H9 (cell line): ENCODE data around the gene TMC2. TPM values are rescaled to one million over a fixed set of nuclear protein-coding genes. Genes with fewer than 3 reads are reported as not detected.

ENCODE experiments used
- DNase-seq: peaks from one replicate; pipeline ENCODE4 v3.0.0-alpha.2; 2017
- H2AFZ ChIP-seq: one replicate; pipeline ENCODE4 v1.6.1; 2013; ENCODE audit warnings: mild to moderate bottlenecking, low read length, control low read depth, moderate library complexity
- H2AK5ac ChIP-seq: 2 replicates; pipeline ENCODE4 v1.6.1; 2013; ENCODE audit warnings: low read length, control low read depth, mixed read lengths; ENCODE audit not compliant: insufficient read length
- H2BK120ac ChIP-seq: one replicate; pipeline ENCODE4 v1.6.1; 2013; ENCODE audit warnings: low read depth, mild to moderate bottlenecking, low read length, control low read depth, inconsistent platforms; ENCODE audit not compliant: poor library complexity, severe bottlenecking
- H2BK12ac ChIP-seq: 2 replicates; pipeline ENCODE4 v1.6.1; 2013; ENCODE audit warnings: low read length, control low read depth, mixed read lengths, low read depth; ENCODE audit not compliant: insufficient read length
- H2BK15ac ChIP-seq: 2 replicates; pipeline ENCODE4 v1.6.1; 2013; ENCODE audit warnings: low read depth, low read length, control low read depth
- H2BK20ac ChIP-seq: one replicate; pipeline ENCODE4 v1.6.1; 2013; ENCODE audit warnings: low read depth, mild to moderate bottlenecking, low read length, control low read depth, inconsistent platforms; ENCODE audit not compliant: poor library complexity, severe bottlenecking
- H2BK5ac ChIP-seq: 2 replicates; pipeline ENCODE4 v1.6.1; 2013; ENCODE audit warnings: low read length, control low read depth, mixed read lengths; ENCODE audit not compliant: insufficient read length
- H3K14ac ChIP-seq: 2 replicates; pipeline ENCODE4 v1.6.1; 2013; ENCODE audit warnings: low read length, control low read depth; ENCODE audit not compliant: insufficient read depth
- H3K18ac ChIP-seq: 2 replicates; pipeline ENCODE4 v1.6.1; 2013; ENCODE audit warnings: low read depth, mild to moderate bottlenecking, mixed read lengths, low read length, control low read depth; ENCODE audit not compliant: insufficient read length
- H3K23ac ChIP-seq: 2 replicates; pipeline ENCODE4 v1.6.1; 2013; ENCODE audit warnings: low read length, control low read depth, mixed read lengths, low read depth; ENCODE audit not compliant: insufficient read length
- H3K23me2 ChIP-seq: 2 replicates; pipeline ENCODE4 v1.6.1; 2013; ENCODE audit warnings: low read depth, mild to moderate bottlenecking, mixed read lengths, low read length, control low read depth; ENCODE audit not compliant: insufficient read length, poor library complexity, severe bottlenecking
- H3K27ac ChIP-seq: 2 replicates; pipeline ENCODE4 v1.5.1; 2013; ENCODE audit warnings: low read length, control low read depth, mixed read lengths, low read depth; ENCODE audit not compliant: insufficient read length
- H3K27me3 ChIP-seq: 2 replicates; pipeline ENCODE4 v1.6.1; 2013; ENCODE audit warnings: low read length, control low read depth, inconsistent platforms; ENCODE audit not compliant: insufficient read depth
- H3K4ac ChIP-seq: 2 replicates; pipeline ENCODE4 v1.6.1; 2013; ENCODE audit warnings: low read depth, mild to moderate bottlenecking, control low read depth, inconsistent platforms, low read length, moderate library complexity
- H3K4me1 ChIP-seq: 2 replicates; pipeline ENCODE4 v1.6.1; 2013; ENCODE audit warnings: low read length, control low read depth, inconsistent platforms; ENCODE audit not compliant: insufficient read depth
- H3K4me2 ChIP-seq: 2 replicates; pipeline ENCODE4 v1.6.1; 2013; ENCODE audit warnings: low read length, control low read depth, mixed read lengths; ENCODE audit not compliant: insufficient read length, insufficient read depth
- H3K56ac ChIP-seq: 2 replicates; pipeline ENCODE4 v1.6.1; 2013; ENCODE audit warnings: low read depth, mild to moderate bottlenecking, mixed read lengths, low read length, control low read depth; ENCODE audit not compliant: insufficient read length
- H3K79me1 ChIP-seq: 2 replicates; pipeline ENCODE4 v1.6.1; 2013; ENCODE audit warnings: low read depth, mild to moderate bottlenecking, moderate library complexity, low read length, control low read depth, inconsistent platforms; ENCODE audit not compliant: insufficient read depth, poor library complexity, severe bottlenecking
- H3K79me2 ChIP-seq: 2 replicates; pipeline ENCODE4 v1.6.1; 2013; ENCODE audit warnings: low read length, control low read depth, inconsistent platforms; ENCODE audit not compliant: insufficient read depth
- H3K9ac ChIP-seq: 2 replicates; pipeline ENCODE4 v1.6.1; 2013; ENCODE audit warnings: low read length, control low read depth, mixed read lengths; ENCODE audit not compliant: insufficient read length; ENCODE audit errors: extremely low read depth
- H3K9me3 ChIP-seq: one replicate; pipeline ENCODE4 v1.6.1; 2013; ENCODE audit warnings: low read depth, low read length, inconsistent platforms; ENCODE audit not compliant: control insufficient read depth
- H3T11ph ChIP-seq: one replicate; pipeline ENCODE4 v1.6.1; 2013; ENCODE audit warnings: mild to moderate bottlenecking, low read length, control low read depth, inconsistent platforms
- H4K20me1 ChIP-seq: one replicate; pipeline ENCODE4 v1.6.1; 2013; ENCODE audit not compliant: control insufficient read depth, insufficient read length, insufficient read depth
- H4K5ac ChIP-seq: 2 replicates; pipeline ENCODE4 v1.6.1; 2013; ENCODE audit warnings: low read depth, mild to moderate bottlenecking, mixed read lengths, low read length, control low read depth; ENCODE audit not compliant: insufficient read length
- H4K8ac ChIP-seq: replicated peaks from 2 replicates; pipeline ENCODE4 v1.6.1; 2013; ENCODE audit warnings: low read length, control low read depth, mixed read lengths, low read depth; ENCODE audit not compliant: insufficient read length
- H4K91ac ChIP-seq: 2 replicates; pipeline ENCODE4 v1.6.1; 2013; ENCODE audit warnings: low read depth, mild to moderate bottlenecking, moderate library complexity, mixed read lengths, low read length, control low read depth; ENCODE audit not compliant: insufficient read length
- H3K27ac Mint-ChIP-seq, 3 experiments: 2 replicates in 2 of 3; 3 replicates in 1 of 3; pipeline ENCODE4 v1.8.0; 2020 to 2021; ENCODE audit warnings: mixed read lengths in 3 of 3, mild to moderate bottlenecking in 1 of 3, moderate library complexity in 1 of 3
- H3K27me3 Mint-ChIP-seq: 2 replicates; pipeline ENCODE4 v1.8.0; 2021; ENCODE audit warnings: low read depth, mild to moderate bottlenecking, moderate library complexity, mixed read lengths
- H3K36me3 Mint-ChIP-seq, 3 experiments: 2 replicates in 2 of 3; 3 replicates in 1 of 3; pipeline ENCODE4 v1.8.0; 2020 to 2021; ENCODE audit warnings: low read depth in 3 of 3, mixed read lengths in 3 of 3; ENCODE audit not compliant: insufficient read depth in 1 of 3
- H3K4me1 Mint-ChIP-seq, 2 experiments: 2 replicates each; pipeline ENCODE4 v1.8.0; 2020; ENCODE audit warnings: mixed read lengths in 2 of 2
- H3K4me3 Mint-ChIP-seq, 2 experiments: 2 replicates in 1 of 2; 3 replicates in 1 of 2; pipeline ENCODE4 v1.8.0; 2020 to 2021; ENCODE audit warnings: mild to moderate bottlenecking in 2 of 2, mixed read lengths in 2 of 2, moderate library complexity in 1 of 2
- H3K9me3 Mint-ChIP-seq, 2 experiments: 2 replicates in 1 of 2; 3 replicates in 1 of 2; pipeline ENCODE4 v1.8.0; 2020; ENCODE audit warnings: mild to moderate bottlenecking in 2 of 2, mixed read lengths in 2 of 2, moderate library complexity in 1 of 2
- CTCF ChIP-seq: fragments of 200-600 bp; sonication (generic); conservative IDR thresholded peaks from 3 replicates; pipeline ENCODE4 v1.8.0; 2021; ENCODE audit warnings: antibody characterized with exemption, mild to moderate bottlenecking
- WGBS: extraction: QIAGEN DNeasy Blood & Tissue Kit; methylation state at CpG from one replicate; pipeline ENCODE4 v1.1.7; 2013; ENCODE audit warnings: missing lambda C conversion rate, low lambda C conversion rate, mixed read lengths; ENCODE audit not compliant: insufficient read length; ENCODE audit errors: extremely low coverage; 5-methylcytosine and 5-hydroxymethylcytosine counted together
- total RNA-seq: library from RNA; stranded (reverse); gene quantifications from 2 replicates; pipeline ENCODE4 v1.2.1, GENCODE V29; 2021

The TMC2 gene
- total RNA-seq, 1 experiment from 2014 or later, result not detected

DNA sequence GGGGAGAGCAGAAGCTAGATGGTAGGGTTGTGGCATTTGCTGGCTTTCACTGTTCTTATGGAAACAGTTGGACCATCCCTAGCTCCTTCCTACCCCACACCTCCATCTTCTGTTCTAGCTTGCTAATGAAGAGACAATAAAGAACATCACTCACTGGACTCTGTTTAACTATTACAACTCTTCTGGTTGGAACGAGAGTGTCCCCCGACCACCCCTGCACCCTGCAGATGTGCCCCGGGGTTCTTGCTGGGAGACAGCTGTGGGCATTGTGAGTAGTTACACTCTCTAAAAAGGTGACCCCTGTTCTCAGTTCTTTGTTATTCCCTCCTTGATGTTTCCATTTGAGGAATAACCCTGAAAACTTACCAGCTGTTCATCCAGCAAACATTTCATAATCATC lies 75.7 kb downstream of the TMC2 start:
- Histone ChIP-seq H3K23ac (no peak overlapping the region), H2AK5ac (no peak overlapping the region), H2BK12ac (no peak overlapping the region), H3K27ac (no peak overlapping the region), H3K18ac (no peak overlapping the region), H3K9ac (no peak overlapping the region), H2BK15ac (no peak overlapping the region), H3K79me1 (no peaks in the 10 kb centered on the region), H2BK5ac (no peak overlapping the region), H3T11ph (no peak overlapping the region), H2BK120ac (no peak overlapping the region), H3K4ac (no peak overlapping the region), H4K8ac (no peak overlapping the region), H3K27me3 (no peaks in the 10 kb centered on the region), H3K23me2 (no peaks in the 10 kb centered on the region), H4K20me1 (no peaks in the 10 kb centered on the region), H2BK20ac (no peak overlapping the region), H3K14ac (no peak overlapping the region), H3K4me1 (no peaks in the 10 kb centered on the region), H3K4me2 (no peak overlapping the region), H2AFZ (no peak overlapping the region), H4K91ac (no peak overlapping the region), H3K56ac (no peak overlapping the region), H3K9me3 (peaks cover 4% of the 10 kb centered on the region), H4K5ac (no peak overlapping the region), H3K79me2 (no peaks in the 10 kb centered on the region)
- no peak for DNase-seq
- Mint-ChIP-seq H3K4me1 (no peaks in the 10 kb centered on the region), H3K36me3 (peaks cover 0 to 5% (median 0%) of the 10 kb centered on the region in 3 experiments; a peak in 2 of 7 replicates), H3K4me3 (no peak overlapping the region), H3K9me3 (peaks cover 9% of the 10 kb centered on the region in 2 experiments), H3K27me3 (peaks cover 40% of the 10 kb centered on the region), H3K27ac (no peak overlapping the region)
- WGBS, result no CpG with 5 or more reads among the region's 3 CpGs
- no peak for TF ChIP-seq CTCF
